ENCODE results near the gene PYY. TPM values are rescaled to one million over a fixed set of nuclear protein-coding genes. Genes with fewer than 3 reads are reported as not detected.

Gene PYY
- total RNA-seq, 1 experiment from 2014 or later, result not detected

- no peak for TF ChIP-seq EZH2phosphoT487 (IDR thresholded peaks at IDR 0.05; ENCODE audit: borderline replicate concordance, low read length)
- TF ChIP-seq, protein P1, sequence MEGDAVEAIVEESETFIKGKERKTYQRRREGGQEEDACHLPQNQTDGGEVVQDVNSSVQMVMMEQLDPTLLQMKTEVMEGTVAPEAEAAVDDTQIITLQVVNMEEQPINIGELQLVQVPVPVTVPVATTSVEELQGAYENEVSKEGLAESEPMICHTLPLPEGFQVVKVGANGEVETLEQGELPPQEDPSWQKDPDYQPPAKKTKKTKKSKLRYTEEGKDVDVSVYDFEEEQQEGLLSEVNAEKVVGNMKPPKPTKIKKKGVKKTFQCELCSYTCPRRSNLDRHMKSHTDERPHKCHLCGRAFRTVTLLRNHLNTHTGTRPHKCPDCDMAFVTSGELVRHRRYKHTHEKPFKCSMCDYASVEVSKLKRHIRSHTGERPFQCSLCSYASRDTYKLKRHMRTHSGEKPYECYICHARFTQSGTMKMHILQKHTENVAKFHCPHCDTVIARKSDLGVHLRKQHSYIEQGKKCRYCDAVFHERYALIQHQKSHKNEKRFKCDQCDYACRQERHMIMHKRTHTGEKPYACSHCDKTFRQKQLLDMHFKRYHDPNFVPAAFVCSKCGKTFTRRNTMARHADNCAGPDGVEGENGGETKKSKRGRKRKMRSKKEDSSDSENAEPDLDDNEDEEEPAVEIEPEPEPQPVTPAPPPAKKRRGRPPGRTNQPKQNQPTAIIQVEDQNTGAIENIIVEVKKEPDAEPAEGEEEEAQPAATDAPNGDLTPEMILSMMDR (conservative IDR thresholded peaks at IDR 0.05; ENCODE audit: low read depth, low read length), result no peak
- TF ChIP-seq EZH2 (IDR thresholded peaks at IDR 0.05; ENCODE audit: low read length, unreplicated experiment), result no peak
These were observed 17.3 kb downstream of the PYY start for GRCh38 chr17:43936434-43936833.

DNA sequence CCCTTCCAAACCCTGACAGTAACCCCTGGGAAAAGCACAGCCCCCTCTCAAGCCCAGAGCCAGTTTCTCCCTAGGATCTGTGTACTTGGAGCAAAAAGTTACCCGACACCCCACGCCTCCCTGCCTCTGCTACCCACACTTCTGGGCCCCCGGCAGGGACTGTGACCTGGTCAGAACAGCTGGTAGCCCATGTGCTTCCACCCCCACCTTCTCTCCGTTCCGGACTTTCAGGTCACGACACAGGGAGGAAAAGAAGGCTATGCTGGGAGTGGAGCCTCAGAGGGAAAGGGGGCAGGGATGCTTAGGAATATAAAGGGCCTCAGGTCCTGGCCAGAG is 17.8 kb downstream of the PYY start:
- ChIA-PET CTCF (no interaction called here), POLR2A (ENCODE audit: unreplicated experiment) (no interaction called here)
- no peaks in the 10 kb centered on the region for H3K9me3 ChIP-seq (ENCODE audit: low read length)
- H3K4me2 ChIP-seq (ENCODE audit: low read length), result no peak overlapping the region
- no peak overlapping the region for H3K4me3 ChIP-seq (ENCODE audit: low read length)
- H3K9me2 ChIP-seq (replicated peaks; ENCODE audit: low read length), result no peaks in the 10 kb centered on the region
- H3K27me3 ChIP-seq (ENCODE audit: low read length), result no peaks in the 10 kb centered on the region
- ATAC-seq (no peak), DNase-seq (no peak)
- no peak overlapping the region for H2AFZ ChIP-seq (ENCODE audit: low read length)
- H3K36me3 ChIP-seq (ENCODE audit: low read depth, low read length), result no peaks in the 10 kb centered on the region
- H3K79me2 ChIP-seq (ENCODE audit: low read length), result no peaks in the 10 kb centered on the region
- no peaks in the 10 kb centered on the region for H4K20me1 ChIP-seq (ENCODE audit: low read length)
- no peak overlapping the region for H3K9ac ChIP-seq (ENCODE audit: low read length)
- BruUV-seq (replicated peaks), result no TSS peak
- H3F3A ChIP-seq (ENCODE audit: low read length, unreplicated experiment), result no peaks in the 10 kb centered on the region
- peaks cover 3% of the 10 kb centered on the region; the same call in 1 of the 2 replicates for H3K4me1 ChIP-seq (ENCODE audit: insufficient read depth, low read length)
- no peak overlapping the region for H3K27ac ChIP-seq (ENCODE audit: low read length)
- intact Hi-C loops (cut with micrococcal nuclease), result no loop called here
- TF ChIP-seq EZH2 (IDR thresholded peaks at IDR 0.05; ENCODE audit: low read length, unreplicated experiment), result no peak
- TF ChIP-seq EZH2phosphoT487 (IDR thresholded peaks at IDR 0.05; ENCODE audit: borderline replicate concordance, low read length), result no peak
- TF ChIP-seq, protein P1 (conservative IDR thresholded peaks at IDR 0.05; ENCODE audit: low read depth, low read length), result no peak

More at GRCh38 chr17:43936434-43936833, 17.3 kb downstream of the PYY start:
- peak; percentile 70 for DNase-seq
- no peak overlapping the region for H3K9ac ChIP-seq (ENCODE audit: low read length)
- no peaks in the 10 kb centered on the region for H4K20me1 ChIP-seq (ENCODE audit: low read length)
- no peak overlapping the region for H3K4me2 ChIP-seq (ENCODE audit: low read length)
- no peak overlapping the region for H3K4me3 ChIP-seq (ENCODE audit: low read length)
- no peaks in the 10 kb centered on the region for H3K9me2 ChIP-seq (replicated peaks; ENCODE audit: low read length)
- H3K27ac ChIP-seq (ENCODE audit: low read length), result no peak overlapping the region
- no peaks in the 10 kb centered on the region for H3K36me3 ChIP-seq (ENCODE audit: low read depth, low read length)
- no peaks in the 10 kb centered on the region for H3F3A ChIP-seq (ENCODE audit: low read length, unreplicated experiment)
- no peaks in the 10 kb centered on the region for H3K9me3 ChIP-seq (ENCODE audit: low read length)
- peak; percentile 76 for ATAC-seq
- no peaks in the 10 kb centered on the region for H3K79me2 ChIP-seq (ENCODE audit: low read length)
- intact Hi-C loops (cut with micrococcal nuclease), result no loop called here
- CTCF ChIA-PET, result no interaction called here
- no TSS peak for BruUV-seq (replicated peaks)
- no peaks in the 10 kb centered on the region for H3K27me3 ChIP-seq (ENCODE audit: low read length)
- POLR2A ChIA-PET (ENCODE audit: unreplicated experiment), result no interaction called here
- H2AFZ ChIP-seq (ENCODE audit: low read length), result no peak overlapping the region
- peaks cover 3% of the 10 kb centered on the region; the same call in 1 of the 2 replicates for H3K4me1 ChIP-seq (ENCODE audit: insufficient read depth, low read length)

DNA sequence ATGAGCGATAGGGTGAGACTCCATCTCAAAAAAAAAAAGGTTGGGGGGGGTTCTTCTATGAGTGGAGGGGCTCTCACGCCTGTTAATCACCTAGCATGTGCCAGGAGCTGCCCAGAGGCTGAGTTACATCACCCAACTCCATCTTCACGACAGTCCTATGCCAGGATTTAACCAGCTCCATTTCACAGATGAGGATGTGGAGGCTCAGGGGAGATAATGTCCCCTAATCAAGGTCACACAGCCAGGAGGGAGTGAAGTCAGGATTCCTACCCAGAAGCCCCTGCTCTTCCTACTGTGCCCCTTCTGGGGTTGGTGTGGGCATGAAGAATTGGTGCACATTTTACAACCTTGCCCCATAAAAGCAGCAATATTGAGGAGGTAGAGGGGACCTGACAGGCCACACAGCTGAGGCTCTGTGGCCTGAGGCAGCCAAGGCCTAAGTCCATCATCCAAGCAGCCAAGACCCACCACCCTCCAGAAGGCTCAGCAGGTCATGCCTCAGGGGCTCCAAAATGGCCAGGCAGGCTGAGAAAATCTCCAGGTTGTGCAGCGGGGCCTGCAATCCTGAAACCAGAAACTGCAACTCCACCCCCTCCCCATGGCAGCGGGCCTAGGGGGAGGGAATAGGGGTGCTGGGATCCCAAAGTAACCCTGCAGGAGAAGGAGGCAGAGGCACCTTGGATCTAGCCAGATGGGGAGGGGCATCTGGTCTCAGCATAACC is 18.4 kb downstream of the PYY start:
- no TSS peak for BruUV-seq (replicated peaks)
- ATAC-seq (no peak), DNase-seq (no peak)
- POLR2A ChIA-PET (ENCODE audit: unreplicated experiment), result no interaction called here
- H3K9me2 ChIP-seq (replicated peaks; ENCODE audit: low read length), result no peaks in the 10 kb centered on the region
- H4K20me1 ChIP-seq (ENCODE audit: low read length), result no peaks in the 10 kb centered on the region
- H3K27ac ChIP-seq (ENCODE audit: low read length), result no peak overlapping the region
- no peaks in the 10 kb centered on the region for H3K9me3 ChIP-seq (ENCODE audit: low read length)
- CTCF ChIA-PET, result interaction anchor here (0.7 kb wide), 1 partner anchor 45 kb away, joined by 4 read pairs; no protein-coding TSS in a partner anchor
- no peak overlapping the region for H3K9ac ChIP-seq (ENCODE audit: low read length)
- no peaks in the 10 kb centered on the region for H3F3A ChIP-seq (ENCODE audit: low read length, unreplicated experiment)
- no peak overlapping the region for H3K4me2 ChIP-seq (ENCODE audit: low read length)
- no peaks in the 10 kb centered on the region for H3K27me3 ChIP-seq (ENCODE audit: low read length)
- H3K36me3 ChIP-seq (ENCODE audit: low read depth, low read length), result no peaks in the 10 kb centered on the region
- H2AFZ ChIP-seq (ENCODE audit: low read length), result no peak overlapping the region
- no peak overlapping the region for H3K4me3 ChIP-seq (ENCODE audit: low read length)
- no peaks in the 10 kb centered on the region for H3K79me2 ChIP-seq (ENCODE audit: low read length)
- peaks cover 3% of the 10 kb centered on the region; the same call in 1 of the 2 replicates for H3K4me1 ChIP-seq (ENCODE audit: insufficient read depth, low read length)
- intact Hi-C loops (cut with micrococcal nuclease), result no loop called here
- TF ChIP-seq EZH2 (IDR thresholded peaks at IDR 0.05; ENCODE audit: low read length, unreplicated experiment) (no peak), EZH2phosphoT487 (IDR thresholded peaks at IDR 0.05; ENCODE audit: borderline replicate concordance, low read length) (no peak)
- TF ChIP-seq, protein P1 (conservative IDR thresholded peaks at IDR 0.05; ENCODE audit: low read depth, low read length), result no peak
